ENCODE results near the gene ABHD12B.
A peak's percentile ranks its signal among the peaks of the same experiment; 100 is the strongest.
"Not testable (repeated sequence)": the region's sequence is repeated elsewhere in the genome, so short reads cannot be mapped to it uniquely, and the experiment has no call there.

Gene ABHD12B

GRCh38 chr14:50839691-50840090, 32.2 kb upstream of the ABHD12B start:
- DNase-seq (ENCODE audit: low read depth): no peak

DNA sequence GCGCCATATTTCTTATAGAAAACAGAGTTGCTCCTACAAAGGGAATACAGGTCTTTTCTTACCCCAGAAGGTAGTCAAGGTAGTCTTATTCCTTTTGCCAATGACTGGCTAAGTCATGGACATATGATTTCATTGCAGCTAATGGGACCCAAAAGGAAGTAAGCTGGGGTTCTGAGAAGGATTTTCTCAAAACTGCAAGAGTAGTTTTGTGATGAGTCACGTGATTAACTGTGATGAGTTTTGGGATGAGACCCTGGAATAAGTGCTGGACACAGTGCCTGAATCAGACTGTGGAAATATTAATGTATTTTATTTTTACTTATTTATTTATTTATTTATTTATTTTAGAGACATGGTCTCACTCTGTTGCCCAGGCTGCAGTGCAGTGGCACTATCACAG, 27.5 kb upstream of the ABHD12B start:
- DNase-seq (ENCODE audit: low read depth): no peak

GRCh38 chr14:50845166-50845565, 26.7 kb upstream of the ABHD12B start:
- DNase-seq (ENCODE audit: low read depth): no peak

- DNase-seq (ENCODE audit: low read depth): no peak
Observed at GRCh38 chr14:50846226-50846880, 25.5 kb upstream of the ABHD12B start.

DNA sequence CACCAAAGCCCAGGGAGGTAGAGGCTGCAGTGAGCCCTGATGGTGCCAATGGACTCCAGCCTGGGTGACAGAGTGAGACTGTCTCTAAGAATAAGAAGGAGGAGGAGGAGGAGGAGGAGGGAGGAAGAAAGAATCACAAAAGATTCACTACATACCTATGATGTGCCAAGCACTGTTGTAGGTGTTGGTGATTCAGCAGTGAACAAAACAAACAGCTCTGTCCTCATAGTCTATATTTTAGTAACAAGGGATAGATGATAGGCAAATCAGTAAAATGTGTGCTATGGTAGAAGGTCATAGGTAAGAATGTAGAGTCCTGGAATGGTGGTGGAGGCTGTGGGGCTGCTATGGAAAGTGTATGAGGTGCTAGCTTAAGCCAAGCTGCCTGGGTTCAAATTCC, 18.0 kb upstream of the ABHD12B start:
- no peak for DNase-seq (ENCODE audit: low read depth)

- DNase-seq (ENCODE audit: low read depth): no peak
Observed at GRCh38 chr14:50854521-50854920, 17.3 kb upstream of the ABHD12B start.

DNA sequence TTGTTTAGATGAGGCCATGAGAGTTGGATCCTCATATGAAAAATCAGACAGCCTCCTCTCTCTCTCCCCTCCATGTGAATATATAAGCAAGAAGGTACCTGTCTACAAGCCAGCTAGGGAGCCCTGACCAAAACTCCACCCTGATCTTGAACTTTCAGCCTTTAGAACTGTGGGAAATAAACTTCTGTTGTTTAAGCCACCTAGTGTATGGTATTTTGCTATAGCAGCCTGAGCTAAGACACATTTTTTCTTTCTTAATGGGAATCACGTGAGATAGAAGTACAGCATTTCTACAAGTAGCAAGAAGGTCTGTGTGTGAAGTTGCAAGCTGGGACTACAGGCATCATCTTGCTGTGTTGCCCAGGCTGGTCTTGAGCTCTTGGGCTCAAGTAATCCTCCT, 16.3 kb upstream of the ABHD12B start:
- DNase-seq (ENCODE audit: low read depth): no peak

DNA sequence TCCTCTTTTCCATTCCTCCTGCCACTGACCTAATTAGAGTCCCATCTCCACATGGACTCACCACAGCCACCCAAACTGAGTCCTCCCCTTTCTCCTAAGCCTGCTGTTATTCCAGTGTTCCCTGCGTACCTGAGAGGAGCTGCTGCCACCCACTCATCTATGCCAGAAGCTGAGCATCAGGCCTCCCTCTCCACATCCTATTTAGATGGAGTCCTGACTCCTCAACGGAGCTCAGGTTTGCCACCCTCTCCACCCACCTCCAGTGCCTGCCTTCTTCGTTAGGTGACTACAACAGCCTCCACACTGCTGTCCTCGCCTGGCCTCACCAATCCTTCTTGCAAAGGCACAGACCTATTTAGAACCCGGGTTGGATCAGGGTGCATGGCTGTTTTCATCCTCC, 15.2 kb upstream of the ABHD12B start:
- no peak for DNase-seq (ENCODE audit: low read depth)

- no peak for DNase-seq (ENCODE audit: low read depth)
Observed at GRCh38 chr14:50859296-50859624, 12.6 kb upstream of the ABHD12B start.

DNA sequence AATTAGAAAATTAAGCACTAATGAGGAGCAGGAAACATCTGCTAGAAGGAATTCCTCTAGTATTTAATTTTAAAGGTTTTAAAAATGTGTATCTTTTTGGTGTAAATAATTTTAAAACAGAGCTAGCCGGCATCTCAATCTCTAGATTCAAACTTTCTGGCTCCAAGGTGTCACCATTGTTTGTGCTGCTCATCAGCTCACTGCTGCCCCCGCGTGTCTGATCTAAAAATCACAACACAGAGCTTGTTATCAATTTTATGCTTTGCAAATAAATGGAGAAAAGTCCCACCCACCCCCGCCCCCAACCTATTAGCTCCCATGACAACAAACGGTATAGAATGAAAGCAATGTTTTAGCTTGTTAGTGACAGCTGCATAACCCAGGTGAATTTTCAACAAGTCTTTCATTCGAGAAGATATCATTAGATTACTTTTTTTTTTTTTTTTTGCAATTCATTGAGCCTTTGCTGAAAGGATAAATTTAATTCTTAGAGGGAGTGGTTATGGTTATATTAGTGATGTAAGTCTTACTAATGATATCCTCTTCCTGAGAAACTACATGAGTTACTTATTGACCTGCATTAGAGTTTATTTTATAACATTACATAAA, 11.3 kb upstream of the ABHD12B start:
- DNase-seq (ENCODE audit: low read depth): peak; percentile 86

DNA sequence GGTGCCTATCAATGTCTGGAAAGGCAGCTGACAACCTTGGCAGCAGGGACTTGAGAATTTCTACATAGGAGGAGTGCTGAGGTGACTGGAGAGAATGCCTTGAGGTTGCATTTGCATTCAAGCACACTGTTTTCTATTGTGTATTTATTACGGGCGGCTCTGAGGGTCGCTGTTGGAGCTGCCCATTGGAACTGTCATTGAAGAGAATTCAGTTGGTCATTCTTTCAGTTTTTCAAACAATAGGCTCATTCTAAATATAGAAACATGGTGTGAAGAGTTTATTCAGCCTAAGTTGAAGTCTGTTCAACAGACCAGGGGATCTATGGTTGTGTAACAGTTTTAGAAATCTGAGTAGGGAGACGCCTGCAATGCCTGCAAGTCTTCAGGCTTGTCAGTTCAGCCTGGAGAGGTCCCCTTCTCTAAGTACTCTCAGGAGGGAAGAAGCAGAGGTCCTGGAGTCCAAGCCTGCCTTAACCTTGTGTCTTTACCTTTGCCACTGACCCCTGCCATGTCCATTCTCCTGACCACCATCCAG, 9.8 kb upstream of the ABHD12B start:
- DNase-seq (ENCODE audit: low read depth): no peak

- DNase-seq (ENCODE audit: low read depth): no peak
Observed at GRCh38 chr14:50864237-50864636, 7.6 kb upstream of the ABHD12B start.

GRCh38 chr14:50864946-50865345, 6.9 kb upstream of the ABHD12B start:
- DNase-seq (ENCODE audit: low read depth): no peak

DNA sequence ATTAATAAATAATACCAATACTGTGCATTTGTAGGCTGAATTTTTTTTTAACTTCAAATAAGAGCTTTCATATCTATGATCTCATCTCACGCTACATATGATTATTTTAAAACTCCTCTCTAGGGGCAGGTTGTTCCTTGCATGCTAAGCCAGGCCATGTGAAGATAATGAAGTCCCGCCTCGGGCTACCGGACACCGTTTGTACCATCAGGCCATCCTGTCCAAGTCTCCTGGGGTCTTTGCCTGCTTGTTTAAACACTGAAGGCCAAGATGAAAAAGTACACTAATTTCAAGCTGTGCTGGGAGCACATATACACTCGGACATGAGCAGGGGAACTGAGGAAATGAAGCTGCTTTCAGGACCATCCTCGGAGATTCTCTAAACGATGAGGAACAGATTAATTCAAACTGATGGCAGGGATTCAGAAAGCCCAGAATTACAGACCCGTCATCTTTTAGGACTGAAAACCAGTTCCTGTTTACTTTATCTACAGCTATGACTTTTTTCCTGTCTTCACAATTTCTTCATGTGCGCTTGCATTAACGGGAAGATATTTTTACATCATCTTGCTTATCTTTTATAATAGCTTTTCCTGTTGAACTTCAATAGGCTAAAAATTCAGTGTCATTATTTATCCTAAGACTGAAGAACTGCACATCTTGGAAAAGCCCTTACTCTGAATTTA, 6.3 kb upstream of the ABHD12B start:
- DNase-seq (ENCODE audit: low read depth): no peak

DNA sequence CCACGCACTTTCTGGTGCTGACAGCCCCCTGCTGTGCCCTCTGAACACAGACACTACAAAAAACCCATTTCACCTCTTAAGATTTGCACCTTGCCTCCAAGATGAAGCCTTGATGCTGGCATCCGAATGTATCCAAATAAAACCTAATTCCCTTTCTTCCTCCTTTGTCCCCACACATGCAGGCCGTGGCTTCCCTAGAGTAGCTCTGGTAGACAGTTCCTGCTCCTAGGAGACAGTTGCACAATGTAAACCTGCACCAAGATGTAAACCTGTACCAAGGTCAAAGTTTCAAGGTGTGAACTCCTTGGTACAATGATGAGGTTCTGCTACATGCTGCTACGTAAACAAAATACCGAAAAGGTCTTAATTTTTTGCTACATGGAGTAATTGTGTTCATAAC, 625 bp upstream of the ABHD12B start:
- DNase-seq (ENCODE audit: low read depth): no peak

- DNase-seq (ENCODE audit: low read depth): no peak
Observed at GRCh38 chr14:50874757-50875156, 2.9 kb downstream of the ABHD12B start.

DNA sequence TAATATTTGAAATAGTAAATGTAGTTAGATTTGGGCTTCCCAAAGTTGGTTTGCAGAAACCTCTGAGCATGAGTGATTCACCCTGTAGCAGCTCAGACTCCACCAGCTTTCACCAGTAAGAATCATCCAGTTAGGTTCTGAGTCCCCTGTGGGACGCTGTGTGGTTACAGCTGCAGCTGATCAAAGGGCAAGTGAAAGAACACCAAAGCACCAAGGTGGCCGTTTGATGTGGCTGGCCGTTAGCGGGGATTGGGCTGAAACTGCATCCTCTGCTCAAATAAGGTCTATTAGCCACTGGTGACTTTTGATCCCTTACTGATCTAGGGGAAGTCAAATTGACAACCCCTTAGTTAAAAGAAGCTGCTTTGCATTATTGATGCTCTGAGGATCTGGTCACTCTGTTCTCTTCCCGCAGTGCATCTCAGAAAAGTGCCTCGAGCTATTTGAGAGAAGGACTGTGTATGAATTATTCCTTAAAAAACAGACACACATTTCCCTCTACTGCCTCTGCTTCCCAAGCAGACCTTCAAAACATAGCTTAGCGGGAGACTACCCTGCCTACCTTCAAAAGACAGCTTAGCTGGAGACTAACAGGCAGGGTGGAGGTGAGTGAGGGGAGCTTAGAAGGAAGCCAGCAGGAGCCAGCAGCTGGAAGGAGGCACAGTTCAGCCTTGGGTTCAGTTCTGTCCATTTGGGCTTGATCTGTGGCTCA, 3.7 kb downstream of the ABHD12B start:
- peak; percentile 43 for DNase-seq (ENCODE audit: low read depth)

DNA sequence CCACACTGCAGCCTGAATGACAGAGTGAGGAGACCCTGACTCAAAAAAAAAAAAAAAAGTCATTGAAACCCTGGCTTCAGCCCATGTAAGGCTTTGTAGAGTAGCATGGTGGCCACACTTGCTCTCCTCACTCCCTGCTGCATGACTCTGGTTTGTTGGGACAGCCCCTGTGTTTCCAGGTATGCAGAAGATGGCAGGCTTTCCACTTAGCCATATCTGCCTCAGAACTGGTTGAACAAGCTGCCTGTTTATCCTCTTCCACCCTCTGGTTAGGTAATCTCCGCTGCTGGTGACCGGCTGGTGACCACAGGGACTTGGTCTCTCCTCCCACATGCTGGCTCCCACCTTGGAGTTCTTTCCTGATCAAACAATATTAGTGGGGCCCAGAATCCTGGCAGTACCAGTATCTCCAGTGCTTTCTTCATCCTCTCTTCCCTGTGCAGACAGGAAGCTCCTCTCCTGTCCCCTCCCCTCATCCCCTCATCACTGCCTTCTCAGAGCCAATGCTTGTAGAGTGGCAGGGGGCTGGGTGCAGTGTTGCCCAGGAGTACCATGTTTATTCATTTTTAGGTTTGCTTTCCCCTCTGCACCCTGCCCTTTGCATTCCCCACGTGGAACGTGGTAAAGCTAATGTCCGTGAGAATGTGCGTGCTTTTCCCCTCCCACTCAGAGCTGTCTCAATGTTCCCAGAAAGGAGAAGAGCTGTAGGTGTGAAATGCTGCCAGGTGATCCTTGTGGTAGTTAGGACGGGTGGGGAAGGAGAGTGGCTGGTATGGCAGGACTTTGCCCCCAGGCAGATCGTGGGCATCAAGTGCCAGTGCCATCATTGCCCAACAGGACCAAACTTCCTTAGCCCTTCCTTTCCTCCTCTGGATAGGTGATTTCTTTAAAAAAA, 11.3 kb downstream of the ABHD12B start:
- DNase-seq (ENCODE audit: low read depth): no peak

- no peak for DNase-seq (ENCODE audit: low read depth)
Observed at GRCh38 chr14:50883827-50884197, 12.0 kb downstream of the ABHD12B start.

DNA sequence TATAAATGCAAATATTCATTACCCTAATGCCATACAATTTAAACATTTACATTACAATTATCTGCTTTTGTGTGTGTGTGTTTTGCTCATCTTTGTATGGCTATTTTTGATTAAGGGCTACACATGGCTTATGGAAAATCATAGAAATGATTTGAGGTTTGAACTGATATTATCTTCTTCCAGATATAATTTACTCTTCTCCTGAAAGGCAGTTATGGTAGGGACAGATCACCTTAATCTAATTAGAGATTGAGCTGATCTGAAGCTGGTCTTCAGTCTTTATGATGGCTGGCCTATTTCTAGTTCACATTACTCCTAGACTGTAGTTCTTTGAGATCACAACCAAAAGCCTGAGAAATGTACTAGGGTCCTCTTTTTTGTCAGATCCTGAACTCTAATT, 15.6 kb downstream of the ABHD12B start:
- no peak for DNase-seq (ENCODE audit: low read depth)

DNA sequence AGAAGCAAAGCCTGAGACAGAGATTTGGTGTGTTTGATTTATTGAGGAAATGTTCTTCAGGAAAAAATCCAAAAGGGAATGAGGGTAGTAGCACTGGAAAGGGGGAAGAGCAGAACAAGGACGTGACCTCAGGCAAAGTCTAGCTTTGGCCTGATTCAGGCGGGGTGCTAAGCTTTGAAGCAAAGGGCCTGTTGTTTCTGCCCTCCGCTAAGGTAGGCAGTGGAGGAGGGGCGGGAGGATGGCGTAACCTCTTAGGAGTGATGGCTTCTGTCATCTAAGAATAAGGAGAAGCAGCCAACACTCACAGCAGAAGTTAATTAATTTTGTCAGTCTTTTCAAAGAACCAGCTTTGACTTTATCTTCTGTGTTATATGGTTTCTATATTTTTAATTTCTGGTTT, 20.4 kb downstream of the ABHD12B start:
- no peak for DNase-seq (ENCODE audit: low read depth)

GRCh38 chr14:50896421-50896820, 24.6 kb downstream of the ABHD12B start:
- not testable (repeated sequence) for DNase-seq (ENCODE audit: low read depth)

Data from activated gamma-delta T cell treated with anti-CD3 and anti-CD28 coated beads, Interleukin-2, amount 50 U/mL, for 16 hours (primary cell).